ENCODE data around the gene RNU6-9. TPM values are rescaled to one million over a fixed set of nuclear protein-coding genes. Genes with fewer than 3 reads are reported as not detected.

Gene RNU6-9
- total RNA-seq, 1 donor from 2014 or later, result not detected

GRCh38 chr19:902446-903226, 9.4 kb downstream of the RNU6-9 start:
- H3K27ac ChIP-seq, result no peak overlapping the region
- no peaks in the 10 kb centered on the region for H3K27me3 ChIP-seq
- intact Hi-C loops (cut with DNase I), result no loop called here
- ATAC-seq (no peak), DNase-seq (no peak)
- no peaks in the 10 kb centered on the region for H3K4me1 ChIP-seq
- H3K9me3 ChIP-seq, result no peaks in the 10 kb centered on the region
- H3K4me3 ChIP-seq, result no peak overlapping the region
- peaks cover 4% of the 10 kb centered on the region for H3K36me3 ChIP-seq
- TF ChIP-seq CTCF (IDR thresholded peaks at IDR 0.05), result no peak

GRCh38 chr19:903266-903797, 10.0 kb downstream of the RNU6-9 start:
- Histone ChIP-seq H3K27me3 (no peaks in the 10 kb centered on the region), H3K4me1 (peaks cover 1% of the 10 kb centered on the region), H3K4me3 (no peak overlapping the region), H3K9me3 (no peaks in the 10 kb centered on the region), H3K36me3 (peaks cover 4% of the 10 kb centered on the region), H3K27ac (no peak overlapping the region)
- no peak for ATAC-seq
- TF ChIP-seq CTCF (IDR thresholded peaks at IDR 0.05), result no peak
- intact Hi-C loops (cut with DNase I), result no loop called here
- DNase-seq, result no peak

GRCh38 chr19:904545-904944, 11.3 kb downstream of the RNU6-9 start:
- H3K4me3 ChIP-seq, result no peak overlapping the region
- TF ChIP-seq CTCF (IDR thresholded peaks at IDR 0.05), result no peak
- no peaks in the 10 kb centered on the region for H3K27me3 ChIP-seq
- ATAC-seq, result no peak
- no peaks in the 10 kb centered on the region for H3K9me3 ChIP-seq
- H3K27ac ChIP-seq, result no peak overlapping the region
- no peak for DNase-seq
- intact Hi-C loops (cut with DNase I), result no loop called here
- peaks cover 13% of the 10 kb centered on the region for H3K4me1 ChIP-seq
- peaks cover 4% of the 10 kb centered on the region for H3K36me3 ChIP-seq

GRCh38 chr19:906480-906879, 13.2 kb downstream of the RNU6-9 start:
- H3K9me3 ChIP-seq, result no peaks in the 10 kb centered on the region
- no peak for ATAC-seq
- H3K27ac ChIP-seq, result no peak overlapping the region
- intact Hi-C loops (cut with DNase I), result no loop called here
- peaks cover 19% of the 10 kb centered on the region for H3K4me1 ChIP-seq
- no peaks in the 10 kb centered on the region for H3K27me3 ChIP-seq
- no peak overlapping the region for H3K4me3 ChIP-seq
- no peaks in the 10 kb centered on the region for H3K36me3 ChIP-seq
- TF ChIP-seq CTCF (IDR thresholded peaks at IDR 0.05), result no peak
- DNase-seq, result no peak

- H3K4me1 ChIP-seq, result peaks cover 21% of the 10 kb centered on the region
- no peak for TF ChIP-seq CTCF (IDR thresholded peaks at IDR 0.05)
- DNase-seq (no peak), ATAC-seq (peak; percentile 15)
- no peaks in the 10 kb centered on the region for H3K9me3 ChIP-seq
- H3K27me3 ChIP-seq, result no peaks in the 10 kb centered on the region
- intact Hi-C loops (cut with DNase I), result no loop called here
- H3K36me3 ChIP-seq, result no peaks in the 10 kb centered on the region
- H3K27ac ChIP-seq, result no peak overlapping the region
- H3K4me3 ChIP-seq, result no peak overlapping the region
Measured at GRCh38 chr19:907183-907853, 14.0 kb downstream of the RNU6-9 start.
